Endometrial microvascular endothelial cells (primary cell): Measurements from ENCODE around the gene WDR75. TPM values are rescaled to one million over a fixed set of nuclear protein-coding genes. Genes with fewer than 3 reads are reported as not detected.
"Not testable (repeated sequence)": the region's sequence is repeated elsewhere in the genome, so short reads cannot be mapped to it uniquely, and the experiment has no call there.

Experiments
- in situ Hi-C: cut with HindIII; loops from 2 replicates; pipeline ENCODE4 v1.10.0; 2017; ENCODE audit warnings: low sequenced_read_pairs, low pct_unique_long_range_greater_than_20kb; ENCODE audit errors: inconsistent ontology term
- total RNA-seq: library from RNA; depleted of rRNA; stranded (reverse); fragments of >200 nt; gene quantifications from one replicate; pipeline ENCODE4 v1.2.3, GENCODE V29; 2015; ENCODE audit errors: inconsistent ontology term

WDR75 gene
- total RNA-seq, 1 donor from 2014 or later: 60.2 TPM

GRCh38 chr2:189437926-189438325 is 3.3 kb upstream of the WDR75 start:
- in situ Hi-C loops: no loop called here

- in situ Hi-C loops: no loop called here
These were observed 1.9 kb upstream of the WDR75 start for GRCh38 chr2:189439342-189439741.

DNA sequence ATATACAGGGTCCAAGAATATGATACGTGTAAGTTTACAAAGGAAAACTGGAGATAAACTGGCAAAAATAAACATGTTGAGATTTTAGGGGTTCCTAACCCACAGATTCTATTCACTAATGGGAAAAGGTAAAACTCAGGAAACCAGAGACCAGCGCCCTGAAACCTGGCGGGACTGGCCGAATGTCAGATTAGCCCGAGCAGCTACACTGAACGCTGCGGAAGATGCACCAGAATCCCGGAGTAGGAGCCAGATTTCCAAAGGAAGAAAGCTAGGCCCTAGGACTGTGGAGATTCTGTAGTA is 679 bp upstream of the WDR75 start:
- in situ Hi-C loops: no loop called here

DNA sequence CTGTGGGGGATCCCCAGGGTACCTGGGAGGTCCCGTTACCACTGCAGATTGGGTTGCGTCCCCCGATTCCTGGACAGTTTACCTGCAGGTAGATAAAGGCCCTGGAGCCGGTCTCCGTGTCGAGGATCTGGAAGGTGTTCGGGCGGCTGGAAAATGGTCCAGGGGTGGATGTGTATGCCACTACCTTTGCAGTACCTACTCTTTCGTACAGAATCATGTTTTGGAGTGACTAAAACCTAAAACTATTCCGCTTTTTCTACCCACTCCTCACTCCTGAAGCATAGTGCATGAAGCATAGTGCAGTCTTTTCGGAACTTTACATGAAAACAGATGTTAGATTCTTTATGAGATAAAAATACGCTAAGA is 418 bp downstream of the WDR75 start:
- in situ Hi-C loops: no loop called here

GRCh38 chr2:189442468-189442867 is 1.2 kb downstream of the WDR75 start:
- in situ Hi-C loops: no loop called here

DNA sequence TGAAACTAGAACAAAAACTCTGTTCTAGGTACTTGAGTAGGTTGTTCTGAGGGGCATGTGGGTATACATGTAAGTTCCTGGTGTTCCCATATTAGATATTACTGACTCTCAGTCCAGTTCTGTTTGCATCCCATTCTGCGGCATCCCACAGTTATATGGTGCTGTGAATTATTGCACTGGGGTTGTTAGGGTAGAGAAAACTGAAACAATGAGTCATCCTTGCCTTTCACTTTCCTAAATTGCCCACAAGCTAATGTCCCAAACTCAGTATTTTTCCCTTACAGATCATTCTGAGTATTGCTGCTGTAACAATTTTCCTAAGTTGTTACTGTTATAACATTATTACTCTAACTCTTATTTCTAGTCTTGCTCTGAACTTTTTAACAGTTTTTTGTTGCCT is 3.0 kb downstream of the WDR75 start:
- in situ Hi-C loops: no loop called here

GRCh38 chr2:189446780-189447179 is 5.5 kb downstream of the WDR75 start:
- in situ Hi-C loops: no loop called here

- in situ Hi-C loops: loop anchor here (25.0 kb wide), 1 partner anchor 183 kb away; no protein-coding TSS in a partner anchor
These were observed 12.7 kb downstream of the WDR75 start for GRCh38 chr2:189454009-189454408.

DNA sequence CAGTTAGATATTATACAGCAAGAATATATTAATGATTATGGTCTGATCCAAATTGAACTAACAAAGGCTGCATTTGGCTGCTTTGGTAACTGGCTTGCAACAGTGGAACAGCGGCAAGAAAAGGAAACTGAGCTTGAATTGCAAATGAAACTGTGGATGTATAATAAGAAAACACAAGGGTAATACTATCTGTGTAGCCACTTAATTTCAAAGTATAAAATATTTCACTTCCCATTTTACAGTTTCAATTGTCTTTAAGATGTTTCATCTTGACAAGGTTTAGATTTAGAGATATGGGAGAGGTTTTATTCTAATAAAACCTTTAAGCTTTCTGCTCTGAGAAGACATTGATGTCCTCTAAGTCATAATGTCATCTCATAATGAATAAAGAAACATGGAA is 23.8 kb downstream of the WDR75 start:
- in situ Hi-C loops: loop anchor here (25.0 kb wide), 1 partner anchor 172 kb away; no protein-coding TSS in a partner anchor

DNA sequence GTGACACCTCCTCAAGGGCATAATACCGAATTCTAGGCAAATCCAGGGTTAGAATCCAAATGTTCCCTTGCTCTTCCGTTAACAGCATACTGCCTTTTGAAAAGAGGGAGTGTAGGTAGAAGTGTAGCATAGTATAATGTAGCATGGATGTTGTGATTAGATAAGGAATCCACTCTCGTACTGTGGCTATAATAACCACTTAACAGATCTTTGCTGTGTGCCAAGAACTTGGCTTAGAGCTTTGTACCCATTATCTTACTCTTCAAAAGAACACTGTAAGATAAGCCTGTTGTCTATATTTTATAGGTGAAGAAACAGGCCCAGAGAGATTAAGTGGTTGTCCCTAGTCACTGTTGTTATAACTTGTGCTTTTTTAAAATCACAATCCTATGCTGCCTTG is 24.2 kb downstream of the WDR75 start:
- in situ Hi-C loops: loop anchor here (25.0 kb wide), 1 partner anchor 172 kb away; no protein-coding TSS in a partner anchor

DNA sequence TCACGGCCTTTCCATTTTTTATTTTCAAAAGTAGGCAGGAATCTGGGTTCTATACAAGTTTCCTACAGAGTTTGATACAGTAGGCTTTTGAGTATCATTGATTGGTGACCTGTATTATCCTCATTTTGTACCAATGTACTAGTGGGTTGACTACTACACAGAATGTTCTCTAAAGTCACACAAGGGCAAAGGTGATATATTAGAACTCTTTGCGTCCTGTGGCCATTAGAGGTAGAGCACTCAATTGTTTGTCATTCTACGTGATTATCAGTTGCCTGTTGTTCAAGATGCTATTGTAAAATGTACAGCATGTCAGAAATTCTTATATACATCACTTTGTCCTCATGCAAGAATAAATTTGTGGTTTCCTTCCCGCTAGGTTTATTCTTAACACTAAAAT is 24.8 kb downstream of the WDR75 start:
- in situ Hi-C loops: loop anchor here (25.0 kb wide), 1 partner anchor 171 kb away; no protein-coding TSS in a partner anchor

GRCh38 chr2:189466656-189467055 is 25.4 kb downstream of the WDR75 start:
- in situ Hi-C loops: loop anchor here (25.0 kb wide), 1 partner anchor 171 kb away; no protein-coding TSS in a partner anchor

- in situ Hi-C loops: loop anchor here (25.0 kb wide), 1 partner anchor 170 kb away; no protein-coding TSS in a partner anchor
These were observed 25.9 kb downstream of the WDR75 start for GRCh38 chr2:189467160-189467559.

GRCh38 chr2:189467593-189467992 is 26.3 kb downstream of the WDR75 start:
- in situ Hi-C loops: loop anchor here (25.0 kb wide), 1 partner anchor 170 kb away; no protein-coding TSS in a partner anchor

GRCh38 chr2:189474526-189474925 is 33.3 kb downstream of the WDR75 start:
- in situ Hi-C loops: loop anchor here (25.0 kb wide), 1 partner anchor 163 kb away; no protein-coding TSS in a partner anchor

GRCh38 chr2:189477756-189478155 is 36.5 kb downstream of the WDR75 start:
- in situ Hi-C loops: no loop called here

- in situ Hi-C loops: not testable (repeated sequence)
These were observed 37.0 kb downstream of the WDR75 start for GRCh38 chr2:189478289-189478688.

DNA sequence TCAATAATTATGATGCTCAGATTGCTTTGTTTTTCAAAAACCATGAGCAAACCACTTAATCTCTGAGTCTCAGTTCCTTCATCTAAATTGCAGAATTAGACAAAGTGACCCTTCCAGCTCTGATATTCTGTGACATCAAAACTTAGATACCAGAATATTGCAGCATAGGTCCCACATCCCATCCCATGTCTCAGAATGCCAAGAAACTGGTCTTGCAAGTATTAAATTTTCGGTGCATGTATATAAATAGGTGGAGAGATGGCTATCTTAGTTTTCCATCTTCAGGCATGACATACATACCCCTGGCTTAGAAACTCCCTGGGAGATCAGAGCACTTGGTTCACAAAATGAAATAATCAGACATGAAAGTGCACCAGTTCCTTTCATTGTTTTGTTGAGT is 39.8 kb downstream of the WDR75 start:
- in situ Hi-C loops: no loop called here

GRCh38 chr2:189483571-189483970 is 42.3 kb downstream of the WDR75 start:
- in situ Hi-C loops: no loop called here

DNA sequence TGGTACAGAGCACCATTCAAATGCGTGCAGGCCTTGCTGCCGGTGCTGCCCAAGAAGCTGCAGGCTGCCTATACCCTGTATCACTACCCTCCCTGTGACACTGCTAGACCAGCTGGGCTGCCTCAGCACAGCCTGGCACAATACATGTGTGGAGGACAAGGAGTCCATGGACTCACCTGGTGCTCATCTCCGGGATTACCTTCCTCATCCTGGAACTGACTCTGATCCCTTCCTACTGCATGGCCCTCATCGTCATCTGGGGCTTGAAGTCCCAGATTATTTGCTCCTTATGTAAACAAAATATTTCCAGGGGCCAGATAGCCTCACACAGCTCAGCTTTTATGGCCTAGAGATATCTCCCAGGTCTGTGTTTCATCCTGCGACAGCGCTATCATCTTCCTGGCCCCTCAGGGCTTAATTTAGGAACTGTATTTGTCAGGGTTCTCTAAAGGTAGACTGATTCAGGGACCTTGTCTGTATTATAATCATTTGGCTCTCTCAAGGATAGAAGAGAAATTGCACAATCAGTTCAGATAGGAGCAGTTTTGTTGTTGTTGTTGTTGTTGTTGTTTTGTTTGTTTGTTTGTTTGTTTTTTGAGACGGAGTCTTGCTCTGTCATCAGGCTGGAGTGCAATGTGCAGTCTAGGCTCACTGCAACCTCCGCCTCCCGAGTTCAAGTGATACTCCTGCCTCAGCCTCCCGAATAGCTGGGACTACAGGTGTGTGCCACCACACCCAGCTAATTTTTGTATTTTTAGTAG is 42.9 kb downstream of the WDR75 start:
- in situ Hi-C loops: no loop called here

- in situ Hi-C loops: no loop called here
These were observed 43.9 kb downstream of the WDR75 start for GRCh38 chr2:189485146-189485545.
